HG03039 (cell line): ENCODE results near the gene AMPD3.

Source experiments
- ATAC-seq: cut with Tn5 transposase; IDR thresholded peaks from one replicate; pipeline ENCODE4 v1.9.1; 2021; ENCODE audit warnings: mild to moderate bottlenecking, moderate library complexity; ENCODE audit not compliant: unreplicated experiment

AMPD3 gene

GRCh38 chr11:10500757-10501684, 46.0 kb downstream of the AMPD3 start:
- no peak for ATAC-seq

- ATAC-seq: no peak
These were observed 47.1 kb downstream of the AMPD3 start for GRCh38 chr11:10502065-10502680.

- no peak for ATAC-seq
These were observed 47.7 kb downstream of the AMPD3 start for GRCh38 chr11:10502770-10503169.

GRCh38 chr11:10503221-10503620, 48.2 kb downstream of the AMPD3 start:
- no peak for ATAC-seq

- no peak for ATAC-seq
These were observed 48.9 kb downstream of the AMPD3 start for GRCh38 chr11:10503777-10504480.

- no peak for ATAC-seq
These were observed 49.4 kb downstream of the AMPD3 start for GRCh38 chr11:10504490-10504889.

- ATAC-seq: no peak
These were observed 50.4 kb downstream of the AMPD3 start for GRCh38 chr11:10505278-10506007.

- no peak for ATAC-seq
These were observed 50.9 kb downstream of the AMPD3 start for GRCh38 chr11:10506008-10506370.

GRCh38 chr11:10511181-10511621, 56.1 kb downstream of the AMPD3 start:
- no peak for ATAC-seq

- no peak for ATAC-seq
These were observed 59.1 kb downstream of the AMPD3 start for GRCh38 chr11:10514202-10514601.

- no peak for ATAC-seq
These were observed 59.6 kb downstream of the AMPD3 start for GRCh38 chr11:10514709-10515108.

GRCh38 chr11:10515418-10515817, 60.4 kb downstream of the AMPD3 start:
- no peak for ATAC-seq

GRCh38 chr11:10518123-10518522, 63.1 kb downstream of the AMPD3 start:
- no peak for ATAC-seq

- ATAC-seq: no peak
These were observed 63.8 kb downstream of the AMPD3 start for GRCh38 chr11:10518891-10519290.

- ATAC-seq: no peak
These were observed 64.6 kb downstream of the AMPD3 start for GRCh38 chr11:10519630-10520029.

- no peak for ATAC-seq
These were observed 65.5 kb downstream of the AMPD3 start for GRCh38 chr11:10520562-10520961.

- ATAC-seq: no peak
These were observed 67.2 kb downstream of the AMPD3 start for GRCh38 chr11:10522276-10522675.

GRCh38 chr11:10522921-10523320, 67.9 kb downstream of the AMPD3 start:
- no peak for ATAC-seq

GRCh38 chr11:10524471-10524870, 69.4 kb downstream of the AMPD3 start:
- ATAC-seq: no peak

GRCh38 chr11:10526974-10527918, 72.2 kb downstream of the AMPD3 start:
- peak; percentile 73 for ATAC-seq
